Erythroblast (primary cell): ENCODE results near the gene PPP2R5C.

ENCODE experiments used
- DNase-seq, 2 experiments: peaks; one replicate each; lab custom pipeline; 2025; lab: John Stamatoyannopoulos, UW
- GATA1 ChIP-seq: IDR thresholded peaks from 2 replicates; pipeline ENCODE4 v1.6.1; 2011; ENCODE audit warnings: low read depth, mild to moderate bottlenecking, control low read depth, low read length, moderate library complexity
- POLR2A ChIP-seq: IDR thresholded peaks from 2 replicates; pipeline ENCODE4 v1.6.1; 2011; ENCODE audit warnings: mild to moderate bottlenecking, low read length

The PPP2R5C gene

DNA sequence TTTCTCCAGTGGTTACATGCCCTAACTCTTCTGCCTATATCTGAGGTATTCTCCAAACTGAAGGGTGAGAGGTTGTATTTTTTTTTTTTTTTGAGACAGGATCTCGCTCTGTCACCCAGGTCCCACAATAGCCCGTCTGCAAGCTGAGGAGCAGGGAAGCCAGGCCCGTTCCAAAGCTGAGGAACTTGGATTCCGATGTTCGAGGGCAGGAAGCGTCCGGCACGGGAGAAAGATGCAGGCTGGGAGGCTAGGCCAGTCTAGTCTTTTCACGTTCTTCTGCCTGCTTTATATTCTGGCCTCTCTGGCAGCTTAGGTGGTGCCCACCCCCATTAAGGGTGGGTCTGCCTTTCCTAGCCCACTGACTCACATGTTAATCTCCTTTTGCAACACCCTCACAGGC is 135.8 kb downstream of the PPP2R5C start:
- no peak for DNase-seq
- TF ChIP-seq POLR2A, result no peak
- no peak for TF ChIP-seq GATA1

DNA sequence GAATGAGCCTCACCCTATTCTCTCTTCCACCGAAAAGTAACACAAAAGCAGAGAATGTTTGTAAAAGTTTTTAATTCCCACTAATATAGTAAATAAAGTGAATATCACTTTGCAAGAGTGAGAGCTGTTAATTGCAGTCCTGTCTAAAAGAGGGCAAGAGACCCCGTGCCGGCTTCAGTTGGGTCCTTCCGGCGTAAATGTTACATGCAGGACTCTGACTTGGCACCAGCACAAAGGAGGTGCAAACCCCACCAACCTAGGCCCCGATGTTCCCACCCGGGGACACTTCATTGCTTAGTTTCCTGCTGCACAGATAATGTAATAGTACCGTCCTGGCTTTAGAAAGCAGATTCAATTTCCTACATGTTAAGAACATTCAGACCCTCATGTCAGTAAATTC is 136.9 kb downstream of the PPP2R5C start:
- no peak for DNase-seq
- TF ChIP-seq GATA1, result no peak
- TF ChIP-seq POLR2A, result no peak

DNA sequence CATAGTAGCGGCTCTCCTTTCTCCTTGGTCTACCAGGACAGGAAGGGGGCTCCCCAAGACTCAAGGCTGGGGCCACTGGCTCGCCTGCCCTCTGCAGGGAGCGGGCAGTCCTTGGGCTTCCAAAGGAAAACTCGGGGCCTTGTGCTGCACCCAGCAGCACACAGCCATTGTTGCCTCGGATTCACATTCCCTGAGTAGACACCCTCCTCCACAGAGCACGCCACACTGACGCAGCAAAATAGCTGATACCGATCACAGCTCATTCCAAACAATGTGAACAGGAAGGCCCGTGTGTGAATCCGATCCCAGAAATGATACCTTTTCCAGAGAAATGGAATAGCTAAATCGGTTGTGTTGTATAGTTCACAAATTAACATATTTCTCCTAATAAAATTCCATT is 137.8 kb downstream of the PPP2R5C start:
- DNase-seq, result no peak
- no peak for TF ChIP-seq GATA1
- TF ChIP-seq POLR2A, result no peak

DNA sequence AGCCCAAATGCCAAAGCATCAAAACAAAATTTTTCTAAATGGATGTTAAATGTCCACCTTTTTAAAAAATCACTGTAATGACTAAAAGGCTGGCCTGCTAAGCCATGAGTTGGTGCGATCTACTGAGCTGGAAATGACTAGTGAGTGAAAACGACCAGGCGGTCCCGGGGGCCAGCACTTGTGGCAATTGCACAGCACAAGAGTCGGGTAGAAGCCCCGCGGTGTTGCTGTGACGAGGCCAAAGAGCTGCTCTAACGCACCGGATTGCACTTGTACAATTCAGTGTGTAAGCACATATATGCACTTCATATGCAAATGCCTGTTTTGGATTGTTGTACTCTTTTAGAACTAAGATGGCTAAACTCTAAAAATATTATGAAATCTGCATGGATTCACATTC is 138.7 kb downstream of the PPP2R5C start:
- TF ChIP-seq GATA1, result no peak
- TF ChIP-seq POLR2A, result no peak
- DNase-seq, result no peak

DNA sequence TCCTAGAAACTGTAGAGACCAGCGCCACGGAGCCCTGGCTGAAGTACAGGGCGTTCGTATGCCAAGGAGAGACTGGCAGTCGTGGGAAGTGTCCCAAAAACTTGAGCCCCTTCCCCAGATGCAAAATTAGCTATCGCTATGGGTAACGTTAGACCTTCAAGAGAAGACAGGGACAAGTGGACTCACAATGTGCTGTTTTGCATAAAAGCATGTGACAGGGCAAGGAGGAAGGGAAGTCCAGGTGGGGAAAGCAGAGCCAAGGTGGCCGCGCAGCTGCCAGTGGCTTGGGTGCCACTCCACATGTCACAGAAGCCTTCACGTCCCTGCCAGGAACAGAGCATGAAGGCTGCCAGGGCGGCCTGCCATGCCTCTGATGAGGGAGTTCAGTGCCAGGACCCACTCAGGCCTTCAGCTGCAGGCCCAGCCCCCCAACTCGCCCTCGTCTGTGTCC is 141.6 kb downstream of the PPP2R5C start:
- TF ChIP-seq GATA1, result no peak
- TF ChIP-seq POLR2A, result no peak
- DNase-seq, result no peak

DNA sequence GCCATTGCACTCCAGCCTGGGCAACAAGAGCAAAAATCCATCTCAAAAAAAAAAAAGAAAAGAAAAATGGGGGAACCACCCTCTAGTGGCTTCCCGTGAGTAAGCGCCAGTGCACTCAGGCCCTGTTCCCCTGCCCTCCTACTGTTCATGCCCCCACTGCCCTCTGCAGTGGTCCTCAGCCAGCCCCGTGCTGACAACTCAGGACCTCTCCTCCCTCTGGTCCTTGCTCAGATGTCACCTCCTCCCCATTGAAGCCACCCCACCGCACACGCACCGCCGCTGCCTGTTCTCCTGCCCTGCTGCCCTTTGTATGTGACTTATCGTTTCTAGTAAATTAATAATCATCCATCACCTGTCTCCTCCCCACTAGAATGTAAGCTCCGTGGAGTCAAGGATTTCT is 144.1 kb downstream of the PPP2R5C start:
- TF ChIP-seq POLR2A (no peak), GATA1 (no peak)
- no peak for DNase-seq

DNA sequence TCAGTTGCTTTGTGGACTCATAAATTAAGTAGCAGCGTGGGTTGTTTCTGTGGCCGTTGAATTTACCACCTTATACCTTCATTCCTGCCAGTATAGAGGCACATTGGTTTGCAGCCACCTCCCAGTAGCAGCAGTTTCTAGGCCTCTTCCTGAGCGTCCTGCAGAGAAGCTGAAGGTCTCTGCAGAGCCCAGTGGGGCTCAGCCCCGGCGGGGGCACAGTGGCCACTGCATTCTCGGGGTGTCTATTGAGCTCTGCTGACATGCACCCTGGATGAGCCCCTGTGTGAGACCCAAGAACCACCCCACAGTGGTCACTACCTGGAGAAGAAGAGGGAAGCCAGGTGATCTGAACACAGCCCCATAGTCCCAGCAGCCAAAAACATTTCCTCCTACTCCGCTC is 145.1 kb downstream of the PPP2R5C start:
- DNase-seq, result no peak
- TF ChIP-seq POLR2A, result no peak
- no peak for TF ChIP-seq GATA1

DNA sequence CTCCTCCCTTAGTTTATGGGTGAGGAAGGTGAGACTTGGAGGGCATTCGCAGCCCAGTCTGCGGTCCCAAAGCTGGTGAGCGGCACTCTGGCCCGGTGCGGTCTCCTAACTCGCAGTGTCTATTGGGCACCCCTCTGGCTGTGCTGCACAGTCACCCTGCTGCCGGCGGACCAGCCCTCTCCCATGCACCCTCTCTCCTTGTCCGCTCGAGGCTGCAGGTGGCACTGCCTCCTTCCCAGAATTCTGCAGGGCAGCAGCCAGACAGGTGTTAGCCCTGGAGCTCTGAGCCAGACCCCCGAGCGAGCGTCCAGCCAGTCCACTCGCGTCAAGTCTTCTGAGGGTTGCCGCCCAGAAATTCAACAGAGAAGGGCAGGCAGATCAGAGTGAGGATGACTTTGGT is 146.1 kb downstream of the PPP2R5C start:
- DNase-seq, result no peak
- TF ChIP-seq GATA1 (no peak), POLR2A (no peak)

DNA sequence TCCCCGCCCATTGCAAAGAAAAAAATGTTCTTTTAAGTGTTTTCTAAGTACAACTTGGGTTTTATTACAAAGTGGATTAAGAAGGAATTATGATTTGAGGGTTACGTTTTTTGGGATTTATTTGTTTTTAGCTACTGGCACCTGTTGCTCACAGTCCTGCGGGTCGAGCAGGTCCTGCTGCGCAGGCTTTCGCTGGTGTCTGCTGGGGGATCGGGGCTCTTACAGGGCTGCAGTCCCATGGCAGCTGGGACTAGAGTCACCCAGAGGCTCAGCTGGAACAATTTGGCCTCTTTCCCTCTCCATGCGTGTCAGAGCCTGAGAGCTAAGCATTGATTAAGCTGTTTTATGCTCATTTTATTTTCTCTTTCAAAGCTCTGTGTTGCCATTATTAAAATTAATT is 147.3 kb downstream of the PPP2R5C start:
- no peak for DNase-seq
- TF ChIP-seq POLR2A (no peak), GATA1 (no peak)

DNA sequence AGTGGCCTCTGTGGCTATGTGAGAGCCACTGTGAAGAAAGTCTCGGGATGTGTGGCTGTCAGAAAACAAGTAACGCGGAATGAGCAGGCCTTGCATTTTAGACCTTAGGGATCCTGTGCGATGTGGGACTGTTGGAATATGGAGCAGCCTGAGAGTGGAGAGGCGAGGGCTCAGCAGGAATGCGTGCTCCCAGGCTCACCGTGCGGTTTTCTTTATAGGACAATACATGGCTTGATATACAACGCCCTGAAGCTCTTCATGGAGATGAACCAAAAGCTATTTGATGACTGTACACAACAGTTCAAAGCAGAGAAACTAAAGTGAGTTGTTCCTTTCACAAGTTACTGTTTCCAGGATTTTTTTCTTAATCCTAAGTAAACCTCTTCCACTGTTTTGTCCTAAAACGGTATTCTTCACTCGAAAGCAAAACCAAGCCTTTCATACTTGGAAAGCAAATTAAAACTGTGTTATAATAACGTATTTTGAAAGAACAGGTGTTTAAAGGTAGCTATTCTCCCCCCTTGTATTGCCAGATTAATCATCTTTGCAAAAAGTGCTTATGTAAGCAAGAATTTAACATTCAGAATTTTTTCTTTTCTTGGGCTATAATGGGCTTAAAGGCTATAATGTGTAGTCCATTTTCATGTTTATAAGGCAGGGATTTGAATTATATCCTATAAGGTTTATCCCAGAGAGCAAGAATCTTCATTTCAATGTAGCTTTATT is 148.0 kb downstream of the PPP2R5C start:
- TF ChIP-seq GATA1 (no peak), POLR2A (no peak)
- no peak for DNase-seq

DNA sequence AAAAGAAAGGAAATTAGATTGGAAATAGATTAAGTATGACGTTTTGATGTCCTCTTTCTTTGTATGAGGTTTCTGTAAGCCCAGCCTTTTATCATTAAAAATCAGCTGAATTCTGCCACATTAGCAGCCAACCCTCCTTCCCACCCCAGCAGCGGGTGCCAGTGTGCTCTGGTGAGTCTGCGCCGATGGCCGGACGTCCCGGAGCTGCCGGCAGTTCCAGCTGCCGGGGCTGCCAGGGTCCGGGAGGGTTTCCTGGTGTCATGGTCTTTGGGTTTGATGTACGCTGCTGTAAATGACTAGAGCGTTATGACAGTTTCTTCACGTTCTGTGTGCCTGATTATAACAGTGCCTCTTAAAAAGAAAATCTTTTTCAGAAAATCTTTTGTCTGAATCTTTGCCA is 151.3 kb downstream of the PPP2R5C start:
- no peak for DNase-seq
- TF ChIP-seq POLR2A, result no peak
- no peak for TF ChIP-seq GATA1

DNA sequence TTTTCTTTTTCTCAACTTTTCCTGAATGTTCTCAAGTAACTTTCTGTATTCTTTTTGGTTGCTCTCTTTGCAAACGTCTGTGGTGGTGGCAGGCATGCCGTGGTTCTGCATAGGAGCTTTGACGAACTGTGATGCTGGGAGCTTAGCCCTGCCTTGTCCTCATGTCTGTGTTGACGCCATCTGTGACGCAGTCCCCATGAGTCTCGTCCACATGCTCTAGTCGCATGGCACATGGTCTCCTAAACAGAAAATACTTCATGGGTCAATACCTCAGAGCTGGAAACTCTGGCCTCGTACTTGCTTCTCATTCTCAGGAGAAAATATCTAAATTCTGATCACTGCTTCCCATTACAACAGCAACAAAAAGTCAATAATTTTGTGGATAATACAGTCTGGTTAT is 152.6 kb downstream of the PPP2R5C start:
- TF ChIP-seq GATA1, result no peak
- no peak for TF ChIP-seq POLR2A
- DNase-seq, result no peak

DNA sequence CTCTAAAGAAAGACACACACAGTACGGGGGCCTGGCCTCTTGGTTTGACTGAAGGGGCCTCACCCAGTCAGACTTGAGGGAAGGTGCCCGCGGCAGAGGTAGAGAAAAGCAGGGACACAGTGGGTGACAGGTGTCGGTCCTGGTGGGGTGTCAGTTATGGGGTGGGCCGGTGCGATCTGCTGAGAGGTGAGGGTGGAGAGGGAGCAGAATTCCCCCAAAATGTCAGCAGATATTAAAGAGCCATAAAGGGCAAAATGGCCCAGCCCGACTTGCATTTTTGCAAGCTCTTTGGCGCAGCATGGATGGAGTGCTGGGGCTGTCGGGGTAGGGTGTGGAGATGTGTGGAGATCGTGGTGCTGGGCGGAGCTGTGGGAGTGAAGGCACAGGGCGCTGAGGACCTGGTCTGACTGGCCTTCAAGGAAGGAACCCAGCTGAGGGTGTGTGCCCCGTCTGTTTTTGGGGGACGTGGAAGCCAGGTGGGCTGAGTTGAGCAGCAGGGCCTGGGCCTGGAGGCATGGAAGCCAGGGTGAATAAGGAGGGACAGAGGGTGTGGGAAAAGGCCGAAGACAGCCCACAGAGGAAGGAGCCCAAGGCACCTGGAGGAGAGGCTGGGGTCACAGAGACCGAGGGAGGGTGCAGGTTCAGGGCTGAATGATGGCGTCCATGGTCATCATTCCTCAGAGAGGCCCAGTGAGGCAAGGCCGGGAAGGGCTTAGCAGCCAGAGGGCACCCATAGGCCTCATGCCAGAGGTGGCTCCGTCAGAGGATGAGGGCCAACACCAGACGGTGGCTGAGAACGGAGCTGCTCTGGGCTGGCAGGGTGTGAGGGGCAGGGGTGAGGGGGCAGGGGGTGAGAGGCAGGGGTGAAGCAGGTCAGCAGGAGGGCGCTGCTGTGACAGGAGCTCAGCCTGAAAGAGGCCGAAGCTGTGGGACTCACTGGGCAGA is 154.6 kb downstream of the PPP2R5C start:
- DNase-seq, result no peak
- TF ChIP-seq POLR2A (no peak), GATA1 (no peak)

DNA sequence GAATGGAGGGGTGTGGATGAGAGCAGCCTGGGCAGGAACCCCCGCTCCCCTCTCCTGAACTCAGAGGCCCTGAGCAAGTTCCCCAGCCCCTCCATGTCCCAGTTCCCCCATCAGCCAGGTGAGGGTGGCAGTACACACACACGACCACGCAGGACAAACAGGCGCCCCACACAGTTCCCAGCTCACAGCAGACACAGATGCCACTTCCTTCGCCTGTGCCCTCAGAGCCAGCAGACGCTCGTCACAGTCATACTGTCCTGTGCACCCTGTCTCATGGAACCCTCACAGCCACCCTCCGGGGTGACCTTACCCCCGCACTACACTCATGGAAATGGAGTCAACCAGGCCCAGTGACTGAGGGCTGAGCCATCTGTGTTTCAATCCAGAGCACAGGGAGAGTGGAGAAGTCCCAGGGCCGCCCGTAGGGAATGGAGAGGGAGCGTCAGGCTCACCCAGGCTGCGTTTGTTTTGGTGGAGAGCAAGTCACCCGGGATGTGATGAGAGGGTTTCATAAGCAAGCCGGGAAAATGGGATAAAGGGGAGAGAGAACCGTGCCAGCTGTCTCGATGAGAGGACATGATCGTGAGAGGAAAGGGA is 155.4 kb downstream of the PPP2R5C start:
- TF ChIP-seq GATA1, result no peak
- no peak for TF ChIP-seq POLR2A
- DNase-seq, result no peak
